GM23338 (cell line): ENCODE results near the gene CYYR1. TPM values are rescaled to one million over a fixed set of nuclear protein-coding genes. Genes with fewer than 3 reads are reported as not detected.
A peak's percentile ranks its signal among the peaks of the same experiment; 100 is the strongest.

Source experiments
- ATAC-seq: fragments of 200-7000 bp; cut with Tn5 transposase; 3 replicates; pipeline ENCODE4 v1.9.1; 2020
- DNase-seq: peaks from one replicate; pipeline ENCODE4 v3.0.0-alpha.2; 2015; ENCODE audit warnings: low spot score
- H2AFZ ChIP-seq: fragments of 200-600 bp; sonication (generic); 2 replicates; pipeline ENCODE4 v1.8.0; 2016; ENCODE audit warnings: antibody characterized with exemption, mild to moderate bottlenecking, moderate library complexity
- H3F3A ChIP-seq: fragments of 200-600 bp; sonication (generic); replicated peaks from 2 replicates; pipeline ENCODE4 v1.8.0; 2017; ENCODE audit warnings: antibody characterized with exemption, mixed run types, low read depth
- H3K27ac ChIP-seq: fragments of 200-600 bp; sonication (generic); 2 replicates; pipeline ENCODE4 v1.6.1; 2016; ENCODE audit warnings: low read depth
- H3K27me3 ChIP-seq: fragments of 200-600 bp; sonication (generic); 2 replicates; pipeline ENCODE4 v1.8.0; 2016; ENCODE audit warnings: mild to moderate bottlenecking, mixed run types, moderate library complexity; ENCODE audit not compliant: insufficient read depth
- H3K36me3 ChIP-seq: fragments of 200-600 bp; sonication (generic); 2 replicates; pipeline ENCODE4 v1.8.0; 2016; ENCODE audit warnings: mild to moderate bottlenecking; ENCODE audit not compliant: insufficient read depth
- H3K4me1 ChIP-seq: fragments of 200-600 bp; sonication (generic); 2 replicates; pipeline ENCODE4 v1.8.0; 2016; ENCODE audit warnings: mild to moderate bottlenecking, moderate library complexity; ENCODE audit not compliant: insufficient read depth
- H3K4me2 ChIP-seq: fragments of 200-600 bp; sonication (generic); 2 replicates; pipeline ENCODE4 v1.7.1; 2017; ENCODE audit warnings: mixed run types
- H3K4me3 ChIP-seq: fragments of 200-600 bp; sonication (generic); 2 replicates; pipeline ENCODE4 v1.6.1; 2016; ENCODE audit warnings: mixed run types
- H3K79me2 ChIP-seq: fragments of 200-600 bp; sonication (generic); replicated peaks from 2 replicates; pipeline ENCODE4 v1.8.0; 2017; ENCODE audit warnings: mild to moderate bottlenecking; ENCODE audit not compliant: insufficient read depth
- H3K9me2 ChIP-seq: fragments of 200-600 bp; sonication (generic); 2 replicates; pipeline ENCODE4 v1.8.0; 2017; ENCODE audit not compliant: insufficient read depth
- H4K20me1 ChIP-seq: fragments of 200-600 bp; sonication (generic); replicated peaks from 2 replicates; pipeline ENCODE4 v1.8.0; 2017; ENCODE audit warnings: mild to moderate bottlenecking; ENCODE audit not compliant: insufficient read depth
- H3K27ac Mint-ChIP-seq: 2 replicates; pipeline ENCODE4 v1.8.0; 2020; ENCODE audit warnings: inconsistent platforms, mild to moderate bottlenecking, moderate library complexity, mixed read lengths
- H3K27me3 Mint-ChIP-seq: 3 replicates; pipeline ENCODE4 v1.8.0; 2022; ENCODE audit warnings: low read depth, mild to moderate bottlenecking, moderate library complexity, mixed read lengths, inconsistent platforms; ENCODE audit not compliant: insufficient read depth, poor library complexity
- H3K36me3 Mint-ChIP-seq: 3 replicates; pipeline ENCODE4 v1.8.0; 2021; ENCODE audit warnings: low read depth, mild to moderate bottlenecking, inconsistent platforms, moderate library complexity, mixed read lengths
- H3K4me1 Mint-ChIP-seq: 3 replicates; pipeline ENCODE4 v1.8.0; 2020; ENCODE audit warnings: mild to moderate bottlenecking, inconsistent platforms, mixed read lengths
- H3K4me3 Mint-ChIP-seq: 3 replicates; pipeline ENCODE4 v1.8.0; 2021; ENCODE audit warnings: moderate library complexity, mild to moderate bottlenecking, inconsistent platforms, mixed read lengths
- H3K9me3 Mint-ChIP-seq: 3 replicates; pipeline ENCODE4 v1.8.0; 2020; ENCODE audit warnings: moderate library complexity, mild to moderate bottlenecking, inconsistent platforms, mixed read lengths
- CREB1 ChIP-seq: fragments of 250-450 bp; sonication (Bioruptor Pico); IDR thresholded peaks from 2 replicates; pipeline ENCODE4 v1.5.0; 2020; ENCODE audit warnings: low read depth, mild to moderate bottlenecking, moderate library complexity
- EZH2 ChIP-seq: fragments of 200-600 bp; sonication (generic); IDR thresholded peaks from one replicate; pipeline ENCODE4 v1.8.0; 2017; ENCODE audit warnings: antibody characterized with exemption, mild to moderate bottlenecking, low read depth; ENCODE audit not compliant: unreplicated experiment
- EZH2phosphoT487 ChIP-seq: fragments of 200-600 bp; sonication (generic); IDR thresholded peaks from one replicate; pipeline ENCODE4 v1.8.1; 2018; ENCODE audit warnings: antibody characterized with exemption; ENCODE audit not compliant: unreplicated experiment
- JUNB ChIP-seq: IDR thresholded peaks from one replicate; pipeline ENCODE4 v1.6.1; 2016; ENCODE audit warnings: antibody characterized with exemption; ENCODE audit not compliant: unreplicated experiment
- NANOG ChIP-seq: IDR thresholded peaks from 2 replicates; pipeline ENCODE4 v1.6.1; 2016; ENCODE audit warnings: antibody characterized with exemption, borderline replicate concordance
- POLR2AphosphoS5 ChIP-seq: IDR thresholded peaks from 2 replicates; pipeline ENCODE4 v1.6.1; 2016; ENCODE audit warnings: antibody characterized with exemption, low read depth
- REST ChIP-seq: IDR thresholded peaks from one replicate; pipeline ENCODE4 v1.6.1; 2018; ENCODE audit warnings: antibody characterized with exemption; ENCODE audit not compliant: unreplicated experiment
- STAT1 ChIP-seq: IDR thresholded peaks from one replicate; pipeline ENCODE4 v1.6.1; 2016; ENCODE audit warnings: antibody characterized with exemption; ENCODE audit not compliant: unreplicated experiment
- ZNF114 ChIP-seq: fragments of 250-450 bp; sonication (Bioruptor Pico); IDR thresholded peaks from 2 replicates; pipeline ENCODE4 v1.5.0; 2020; ENCODE audit warnings: mild to moderate bottlenecking, moderate library complexity
- ZNF331 ChIP-seq: fragments of 250-450 bp; sonication (Bioruptor Pico); IDR thresholded peaks from 2 replicates; pipeline ENCODE4 v1.5.0; 2020; ENCODE audit warnings: low read depth, mild to moderate bottlenecking, moderate library complexity
- polyA plus RNA-seq: library from polyadenylated mRNA; unstranded; fragments of >200 nt; fragmentation: Nextera tagmentation; extraction: Ambion mirVana; gene quantifications from 2 replicates; pipeline ENCODE4 v1.2.1, GENCODE V29; 2016
- total RNA-seq: library from RNA; depleted of rRNA; stranded (reverse); fragments of >200 nt; shearing (Covaris generic); gene quantifications from 2 replicates; pipeline ENCODE4 v1.2.3, GENCODE V29; 2014
- TF ChIP-seq, protein P1 (sequence below): IDR thresholded peaks from 2 replicates; pipeline ENCODE4 v1.6.1; 2016; ENCODE audit warnings: antibody characterized with exemption

Gene CYYR1
- total and polyA plus RNA-seq, 2 experiments from 2014 or later = 23.8 to 25.4 TPM

- TF ChIP-seq REST = no peak
Measured at GRCh38 chr21:26515257-26515656, 57.8 kb downstream of the CYYR1 start (continued).

DNA sequence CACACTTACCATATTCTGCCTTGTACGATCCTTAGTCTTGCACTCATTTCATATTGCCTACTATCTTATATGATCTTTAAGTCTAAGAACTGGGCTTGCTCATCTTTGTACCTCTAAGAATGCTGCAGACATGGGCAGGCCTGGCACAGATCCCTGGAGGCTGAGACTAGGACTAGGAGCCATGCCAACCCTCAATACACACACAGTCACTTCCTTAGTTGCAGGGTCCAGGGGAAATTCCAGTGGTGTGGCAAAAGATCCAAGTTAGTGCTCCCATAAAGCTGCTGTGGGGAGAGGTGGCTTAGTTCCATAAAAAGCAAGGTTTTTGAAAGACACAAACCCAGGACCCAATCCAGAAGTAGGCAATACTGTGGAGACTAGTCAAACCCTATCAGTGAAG, 59.9 kb downstream of the CYYR1 start:
- ATAC-seq = peak; percentile 22; the same call in 2 of the 3 replicates
- no peaks in the 10 kb centered on the region for H3K36me3 ChIP-seq
- Mint-ChIP-seq H3K4me3 (no peak overlapping the region), H3K4me1 (peaks cover 17% of the 10 kb centered on the region; the same call in 2 of the 3 replicates), H3K9me3 (peaks cover 3% of the 10 kb centered on the region; the same call in 2 of the 3 replicates), H3K36me3 (peaks cover 7% of the 10 kb centered on the region; the same call in 2 of the 3 replicates), H3K27me3 (no peaks in the 10 kb centered on the region), H3K27ac (peak overlapping the region; percentile 75)
- H3K4me2 ChIP-seq = 0 out of 2 replicates have a peak overlapping the region, but pooled peaks have one; percentile 5
- peak overlapping the region; percentile 30; the same call in 1 of the 2 replicates for H3K27ac ChIP-seq
- no peak for DNase-seq
- H2AFZ ChIP-seq = no peak overlapping the region
- no peak overlapping the region for H3K4me3 ChIP-seq
- H3K4me1 ChIP-seq = peaks cover 13% of the 10 kb centered on the region
- H3F3A ChIP-seq = no peaks in the 10 kb centered on the region
- H3K9me2 ChIP-seq = no peaks in the 10 kb centered on the region
- no peaks in the 10 kb centered on the region for H4K20me1 ChIP-seq
- no peaks in the 10 kb centered on the region for H3K27me3 ChIP-seq
- TF ChIP-seq CREB1 (CRISPR knock-in tag) (no peak), ZNF114 (CRISPR knock-in tag) (no peak)
- no peaks in the 10 kb centered on the region for H3K79me2 ChIP-seq

- Histone ChIP-seq H4K20me1 (no peaks in the 10 kb centered on the region), H3K9me2 (no peaks in the 10 kb centered on the region), H3K79me2 (0 out of 2 replicates have a peak, but pooled peaks cover 5% of the 10 kb centered on the region), H3F3A (no peaks in the 10 kb centered on the region), H3K27ac (peak overlapping the region; percentile 30; the same call in 1 of the 2 replicates), H3K36me3 (no peaks in the 10 kb centered on the region), H3K27me3 (no peaks in the 10 kb centered on the region), H2AFZ (no peak overlapping the region), H3K4me2 (0 out of 2 replicates have a peak overlapping the region, but pooled peaks have one; percentile 5), H3K4me1 (peaks cover 13% of the 10 kb centered on the region), H3K4me3 (no peak overlapping the region)
- DNase-seq (peak; percentile 34), ATAC-seq (peak; percentile 75)
- Mint-ChIP-seq H3K27ac (peak overlapping the region; percentile 5; the same call in 1 of the 2 replicates), H3K36me3 (peaks cover 2% of the 10 kb centered on the region; the same call in 1 of the 3 replicates), H3K27me3 (no peaks in the 10 kb centered on the region), H3K9me3 (no peaks in the 10 kb centered on the region), H3K4me1 (peaks cover 17% of the 10 kb centered on the region; the same call in 2 of the 3 replicates), H3K4me3 (no peak overlapping the region)
- no peak for TF ChIP-seq STAT1
- TF ChIP-seq EZH2 = no peak
- TF ChIP-seq ZNF331 (CRISPR knock-in tag) = no peak
- TF ChIP-seq EZH2phosphoT487 = no peak
- no peak for TF ChIP-seq NANOG
- no peak for TF ChIP-seq CREB1 (CRISPR knock-in tag)
- TF ChIP-seq, protein P1, sequence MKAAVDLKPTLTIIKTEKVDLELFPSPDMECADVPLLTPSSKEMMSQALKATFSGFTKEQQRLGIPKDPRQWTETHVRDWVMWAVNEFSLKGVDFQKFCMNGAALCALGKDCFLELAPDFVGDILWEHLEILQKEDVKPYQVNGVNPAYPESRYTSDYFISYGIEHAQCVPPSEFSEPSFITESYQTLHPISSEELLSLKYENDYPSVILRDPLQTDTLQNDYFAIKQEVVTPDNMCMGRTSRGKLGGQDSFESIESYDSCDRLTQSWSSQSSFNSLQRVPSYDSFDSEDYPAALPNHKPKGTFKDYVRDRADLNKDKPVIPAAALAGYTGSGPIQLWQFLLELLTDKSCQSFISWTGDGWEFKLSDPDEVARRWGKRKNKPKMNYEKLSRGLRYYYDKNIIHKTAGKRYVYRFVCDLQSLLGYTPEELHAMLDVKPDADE = no peak
- TF ChIP-seq POLR2AphosphoS5 = no peak
- TF ChIP-seq JUNB = no peak
Measured at GRCh38 chr21:26512664-26513063, 60.4 kb downstream of the CYYR1 start.
